Astrocyte (in vitro differentiated cells and primary cell): ENCODE data around the gene CTSZ. TPM values are rescaled to one million over a fixed set of nuclear protein-coding genes. Genes with fewer than 3 reads are reported as not detected.
"Not testable (repeated sequence)": the region's sequence is repeated elsewhere in the genome, so short reads cannot be mapped to it uniquely, and the experiment has no call there.

Experiments used
- DNase-seq: peaks from one replicate; pipeline ENCODE4 v3.0.0-alpha.2; 2010; ENCODE audit warnings: low read depth
- FAIRE-seq: peaks from 2 replicates; lab custom pipeline; 2011; peaks lifted over from hg19 to GRCh38; lab: Jason Lieb, UNC
- H2AFZ ChIP-seq: 2 replicates; pipeline ENCODE4 v1.6.0; 2012; ENCODE audit warnings: low read depth, low read length, inconsistent platforms
- H3K27ac ChIP-seq: 2 replicates; pipeline ENCODE4 v1.5.1; 2011; ENCODE audit warnings: low read depth, low read length, inconsistent platforms
- H3K27me3 ChIP-seq: 2 replicates; pipeline ENCODE4 v1.6.0; 2011; ENCODE audit warnings: low read length, inconsistent platforms; ENCODE audit not compliant: insufficient read depth
- H3K36me3 ChIP-seq: 2 replicates; pipeline ENCODE4 v1.5.1; 2011; ENCODE audit warnings: low read length, inconsistent platforms; ENCODE audit not compliant: insufficient read depth
- H3K4me1 ChIP-seq: 2 replicates; pipeline ENCODE4 v1.5.1; 2011; ENCODE audit warnings: low read length, inconsistent platforms; ENCODE audit not compliant: insufficient read depth
- H3K4me2 ChIP-seq: 2 replicates; pipeline ENCODE4 v1.6.0; 2012; ENCODE audit warnings: low read length, inconsistent platforms
- H3K4me3 ChIP-seq: 2 replicates; pipeline ENCODE4 v1.5.1; 2011; ENCODE audit warnings: low read depth, mild to moderate bottlenecking, low read length, inconsistent platforms; ENCODE audit not compliant: insufficient read depth
- H3K79me2 ChIP-seq: 2 replicates; pipeline ENCODE4 v1.6.0; 2012; ENCODE audit warnings: mild to moderate bottlenecking, low read length, inconsistent platforms; ENCODE audit not compliant: insufficient read depth
- H3K9ac ChIP-seq: 2 replicates; pipeline ENCODE4 v1.6.0; 2012; ENCODE audit warnings: mild to moderate bottlenecking, low read length, inconsistent platforms
- H3K9me3 ChIP-seq: 2 replicates; pipeline ENCODE4 v1.5.1; 2012; ENCODE audit warnings: low read depth, mild to moderate bottlenecking, low read length, inconsistent platforms; ENCODE audit not compliant: insufficient read depth
- H4K20me1 ChIP-seq: 2 replicates; pipeline ENCODE4 v1.6.0; 2012; ENCODE audit warnings: low read length, inconsistent platforms; ENCODE audit not compliant: insufficient read depth
- H3K27ac Mint-ChIP-seq: one replicate; pipeline ENCODE4 v1.8.0; 2021; ENCODE audit warnings: mild to moderate bottlenecking, mixed read lengths; ENCODE audit not compliant: unreplicated experiment
- H3K27me3 Mint-ChIP-seq: one replicate; pipeline ENCODE4 v1.8.0; 2021; ENCODE audit warnings: low read depth, mixed read lengths; ENCODE audit not compliant: unreplicated experiment
- H3K36me3 Mint-ChIP-seq: one replicate; pipeline ENCODE4 v1.8.0; 2021; ENCODE audit warnings: low read depth, mixed read lengths; ENCODE audit not compliant: unreplicated experiment
- H3K4me1 Mint-ChIP-seq: one replicate; pipeline ENCODE4 v1.8.0; 2021; ENCODE audit warnings: low read depth, mixed read lengths; ENCODE audit not compliant: unreplicated experiment
- H3K4me3 Mint-ChIP-seq: one replicate; pipeline ENCODE4 v1.8.0; 2021; ENCODE audit warnings: mild to moderate bottlenecking, moderate library complexity, mixed read lengths; ENCODE audit not compliant: unreplicated experiment
- H3K9me3 Mint-ChIP-seq: one replicate; pipeline ENCODE4 v1.8.0; 2021; ENCODE audit warnings: mild to moderate bottlenecking, mixed read lengths; ENCODE audit not compliant: unreplicated experiment
- CTCF ChIP-seq: IDR thresholded peaks from 2 replicates; pipeline ENCODE4 v1.5.1; 2011; ENCODE audit warnings: low read depth, mild to moderate bottlenecking, inconsistent platforms, low read length, moderate library complexity; ENCODE audit not compliant: insufficient read depth
- EZH2 ChIP-seq: IDR thresholded peaks from 2 replicates; pipeline ENCODE4 v1.6.1; 2012; ENCODE audit warnings: mild to moderate bottlenecking, low read length, inconsistent platforms; ENCODE audit not compliant: insufficient read depth
- total RNA-seq: library from RNA; stranded (reverse); gene quantifications from 2 replicates; pipeline ENCODE4 v1.2.1, GENCODE V29; 2021

The CTSZ gene
- total RNA-seq, 1 donor from 2014 or later: 112 TPM

GRCh38 chr20:58986286-58986967 lies 20.6 kb downstream of the CTSZ start:
- FAIRE-seq (no peak), DNase-seq (no peak)
- Histone ChIP-seq H3K4me1 (peaks cover 4% of the 10 kb centered on the region), H2AFZ (no peak overlapping the region), H3K4me3 (no peak overlapping the region), H3K9me3 (no peaks in the 10 kb centered on the region), H3K27me3 (no peaks in the 10 kb centered on the region), H3K36me3 (peaks cover 24% of the 10 kb centered on the region), H4K20me1 (peaks cover 56% of the 10 kb centered on the region), H3K79me2 (peaks cover 53% of the 10 kb centered on the region), H3K27ac (no peak overlapping the region), H3K4me2 (no peak overlapping the region), H3K9ac (no peak overlapping the region)
- Mint-ChIP-seq H3K36me3 (peaks cover 2% of the 10 kb centered on the region), H3K27ac (no peak overlapping the region), H3K4me1 (peaks cover 14% of the 10 kb centered on the region), H3K9me3 (no peaks in the 10 kb centered on the region), H3K4me3 (no peak overlapping the region), H3K27me3 (no peaks in the 10 kb centered on the region)
- TF ChIP-seq EZH2 (no peak), CTCF (no peak)

GRCh38 chr20:58985656-58986055 lies 21.4 kb downstream of the CTSZ start:
- no peak overlapping the region for H2AFZ ChIP-seq
- no peaks in the 10 kb centered on the region for H3K9me3 ChIP-seq
- no peak overlapping the region for H3K27ac Mint-ChIP-seq
- H3K4me3 Mint-ChIP-seq: no peak overlapping the region
- H3K36me3 Mint-ChIP-seq: peaks cover 2% of the 10 kb centered on the region
- H3K4me1 Mint-ChIP-seq: peaks cover 14% of the 10 kb centered on the region
- no peak overlapping the region for H3K4me2 ChIP-seq
- no peaks in the 10 kb centered on the region for H3K9me3 Mint-ChIP-seq
- H3K27me3 Mint-ChIP-seq: no peaks in the 10 kb centered on the region
- no peak overlapping the region for H3K9ac ChIP-seq
- H3K79me2 ChIP-seq: peaks cover 54% of the 10 kb centered on the region
- no peak for FAIRE-seq
- TF ChIP-seq EZH2 (no peak), CTCF (no peak)
- peaks cover 16% of the 10 kb centered on the region for H3K36me3 ChIP-seq
- peaks cover 4% of the 10 kb centered on the region for H3K4me1 ChIP-seq
- H3K27me3 ChIP-seq: no peaks in the 10 kb centered on the region
- no peak overlapping the region for H3K4me3 ChIP-seq
- DNase-seq: no peak
- no peak overlapping the region for H3K27ac ChIP-seq
- H4K20me1 ChIP-seq: peaks cover 56% of the 10 kb centered on the region

GRCh38 chr20:58984691-58985090 lies 22.4 kb downstream of the CTSZ start:
- Mint-ChIP-seq H3K9me3 (peaks cover 2% of the 10 kb centered on the region), H3K4me1 (peaks cover 14% of the 10 kb centered on the region), H3K27me3 (no peaks in the 10 kb centered on the region), H3K36me3 (peaks cover 2% of the 10 kb centered on the region), H3K27ac (no peak overlapping the region), H3K4me3 (no peak overlapping the region)
- Histone ChIP-seq H3K9me3 (no peaks in the 10 kb centered on the region), H2AFZ (no peak overlapping the region), H3K4me3 (no peak overlapping the region), H3K36me3 (peaks cover 15% of the 10 kb centered on the region), H3K27me3 (no peaks in the 10 kb centered on the region), H3K27ac (no peak overlapping the region), H4K20me1 (peaks cover 56% of the 10 kb centered on the region), H3K4me1 (peaks cover 4% of the 10 kb centered on the region), H3K4me2 (no peak overlapping the region), H3K9ac (no peak overlapping the region), H3K79me2 (peaks cover 54% of the 10 kb centered on the region)
- DNase-seq: no peak
- no peak for FAIRE-seq
- TF ChIP-seq CTCF: no peak
- no peak for TF ChIP-seq EZH2

GRCh38 chr20:58983115-58983468 lies 24.0 kb downstream of the CTSZ start:
- not testable (repeated sequence) for H2AFZ ChIP-seq, FAIRE-seq, H3K9ac ChIP-seq, H3K36me3 Mint-ChIP-seq, H3K27ac Mint-ChIP-seq, H3K27me3 ChIP-seq, H3K27me3 Mint-ChIP-seq, DNase-seq, H3K4me1 ChIP-seq, H3K9me3 Mint-ChIP-seq, H3K9me3 ChIP-seq, H3K4me3 ChIP-seq, H3K27ac ChIP-seq
- H3K4me3 Mint-ChIP-seq: peak overlapping the region; percentile 94
- Histone ChIP-seq H4K20me1 (peaks cover 54% of the 10 kb centered on the region), H3K79me2 (peaks cover 54% of the 10 kb centered on the region), H3K4me2 (peak overlapping the region; percentile 94), H3K36me3 (peaks cover 14% of the 10 kb centered on the region)
- H3K4me1 Mint-ChIP-seq: peaks cover 14% of the 10 kb centered on the region
